ENCODE results near the gene CAPN5.

DNA sequence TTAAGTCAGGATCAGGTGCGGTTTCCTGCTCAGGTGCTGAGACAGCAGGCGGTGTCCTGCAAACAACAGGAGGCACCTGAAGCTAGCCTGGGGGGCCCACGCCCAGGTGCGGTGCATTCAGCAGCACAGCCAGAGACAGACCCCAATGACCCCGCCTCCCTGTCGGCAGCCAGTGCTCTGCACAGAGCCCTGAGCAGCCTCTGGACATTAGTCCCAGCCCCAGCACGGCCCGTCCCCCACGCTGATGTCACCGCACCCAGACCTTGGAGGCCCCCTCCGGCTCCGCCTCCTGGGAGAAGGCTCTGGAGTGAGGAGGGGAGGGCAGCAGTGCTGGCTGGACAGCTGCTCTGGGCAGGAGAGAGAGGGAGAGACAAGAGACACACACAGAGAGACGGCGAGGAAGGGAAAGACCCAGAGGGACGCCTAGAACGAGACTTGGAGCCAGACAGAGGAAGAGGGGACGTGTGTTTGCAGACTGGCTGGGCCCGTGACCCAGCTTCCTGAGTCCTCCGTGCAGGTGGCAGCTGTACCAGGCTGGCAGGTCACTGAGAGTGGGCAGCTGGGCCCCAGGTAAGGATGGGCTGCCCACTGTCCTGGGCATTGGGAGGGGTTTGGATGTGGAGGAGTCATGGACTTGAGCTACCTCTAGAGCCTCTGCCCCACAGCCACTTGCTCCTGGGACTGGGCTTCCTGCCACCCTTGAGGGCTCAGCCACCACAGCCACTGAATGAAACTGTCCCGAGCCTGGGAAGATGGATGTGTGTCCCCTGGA, 61.3 kb downstream of the CAPN5 start, which contains the start of gene MYO7A:
- TF ChIP-seq, protein P1, sequence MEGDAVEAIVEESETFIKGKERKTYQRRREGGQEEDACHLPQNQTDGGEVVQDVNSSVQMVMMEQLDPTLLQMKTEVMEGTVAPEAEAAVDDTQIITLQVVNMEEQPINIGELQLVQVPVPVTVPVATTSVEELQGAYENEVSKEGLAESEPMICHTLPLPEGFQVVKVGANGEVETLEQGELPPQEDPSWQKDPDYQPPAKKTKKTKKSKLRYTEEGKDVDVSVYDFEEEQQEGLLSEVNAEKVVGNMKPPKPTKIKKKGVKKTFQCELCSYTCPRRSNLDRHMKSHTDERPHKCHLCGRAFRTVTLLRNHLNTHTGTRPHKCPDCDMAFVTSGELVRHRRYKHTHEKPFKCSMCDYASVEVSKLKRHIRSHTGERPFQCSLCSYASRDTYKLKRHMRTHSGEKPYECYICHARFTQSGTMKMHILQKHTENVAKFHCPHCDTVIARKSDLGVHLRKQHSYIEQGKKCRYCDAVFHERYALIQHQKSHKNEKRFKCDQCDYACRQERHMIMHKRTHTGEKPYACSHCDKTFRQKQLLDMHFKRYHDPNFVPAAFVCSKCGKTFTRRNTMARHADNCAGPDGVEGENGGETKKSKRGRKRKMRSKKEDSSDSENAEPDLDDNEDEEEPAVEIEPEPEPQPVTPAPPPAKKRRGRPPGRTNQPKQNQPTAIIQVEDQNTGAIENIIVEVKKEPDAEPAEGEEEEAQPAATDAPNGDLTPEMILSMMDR (CRISPR knock-in tag; IDR thresholded peaks at IDR 0.05), result peak; percentile 29; the same call in 1 of the 2 replicates
- no peak for TF ChIP-seq ZZZ3 (CRISPR knock-in tag; IDR thresholded peaks at IDR 0.05; ENCODE audit: borderline replicate concordance)
- no peak for TF ChIP-seq ZNF672 (CRISPR knock-in tag; IDR thresholded peaks at IDR 0.05)
- TF ChIP-seq ZNF569 (CRISPR knock-in tag; IDR thresholded peaks at IDR 0.05; ENCODE audit: borderline replicate concordance), result no peak
- no peak for TF ChIP-seq ZMYM2 (CRISPR knock-in tag; IDR thresholded peaks at IDR 0.05)
- peak; percentile 56; the same call in 1 of the 2 replicates for TF ChIP-seq ZNF235 (CRISPR knock-in tag; IDR thresholded peaks at IDR 0.05; ENCODE audit: borderline replicate concordance)
- peak; percentile 12; the same call in 1 of the 2 replicates for TF ChIP-seq MYC (CRISPR knock-in tag; IDR thresholded peaks at IDR 0.05; ENCODE audit: borderline replicate concordance)
- TF ChIP-seq CHD4 (IDR thresholded peaks at IDR 0.05; ENCODE audit: borderline replicate concordance, low read length), result no peak
- TF ChIP-seq, protein P2, sequence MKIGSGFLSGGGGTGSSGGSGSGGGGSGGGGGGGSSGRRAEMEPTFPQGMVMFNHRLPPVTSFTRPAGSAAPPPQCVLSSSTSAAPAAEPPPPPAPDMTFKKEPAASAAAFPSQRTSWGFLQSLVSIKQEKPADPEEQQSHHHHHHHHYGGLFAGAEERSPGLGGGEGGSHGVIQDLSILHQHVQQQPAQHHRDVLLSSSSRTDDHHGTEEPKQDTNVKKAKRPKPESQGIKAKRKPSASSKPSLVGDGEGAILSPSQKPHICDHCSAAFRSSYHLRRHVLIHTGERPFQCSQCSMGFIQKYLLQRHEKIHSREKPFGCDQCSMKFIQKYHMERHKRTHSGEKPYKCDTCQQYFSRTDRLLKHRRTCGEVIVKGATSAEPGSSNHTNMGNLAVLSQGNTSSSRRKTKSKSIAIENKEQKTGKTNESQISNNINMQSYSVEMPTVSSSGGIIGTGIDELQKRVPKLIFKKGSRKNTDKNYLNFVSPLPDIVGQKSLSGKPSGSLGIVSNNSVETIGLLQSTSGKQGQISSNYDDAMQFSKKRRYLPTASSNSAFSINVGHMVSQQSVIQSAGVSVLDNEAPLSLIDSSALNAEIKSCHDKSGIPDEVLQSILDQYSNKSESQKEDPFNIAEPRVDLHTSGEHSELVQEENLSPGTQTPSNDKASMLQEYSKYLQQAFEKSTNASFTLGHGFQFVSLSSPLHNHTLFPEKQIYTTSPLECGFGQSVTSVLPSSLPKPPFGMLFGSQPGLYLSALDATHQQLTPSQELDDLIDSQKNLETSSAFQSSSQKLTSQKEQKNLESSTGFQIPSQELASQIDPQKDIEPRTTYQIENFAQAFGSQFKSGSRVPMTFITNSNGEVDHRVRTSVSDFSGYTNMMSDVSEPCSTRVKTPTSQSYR (CRISPR knock-in tag; IDR thresholded peaks at IDR 0.05; ENCODE audit: borderline replicate concordance), result peak; percentile 68

Measured in HepG2 (cell line).